Lower lobe of right lung (tissue), 2 donors: ENCODE data around the gene NKAIN1. TPM values are rescaled to one million over a fixed set of nuclear protein-coding genes. Genes with fewer than 3 reads are reported as not detected.
"Not testable (repeated sequence)": the region's sequence is repeated elsewhere in the genome, so short reads cannot be mapped to it uniquely, and the experiment has no call there.

Experiments used
- ATAC-seq, 2 donors: fragments of 200-7000 bp; cut with Tn5 transposase; one replicate each; pipeline ENCODE4 v1.9.1; 2020 to 2022; ENCODE audit warnings: mild to moderate bottlenecking in 2 of 2, moderate library complexity in 2 of 2
- DNase-seq: peaks from one replicate; pipeline ENCODE4 v3.0.0-alpha.2; 2020
- H3K27ac ChIP-seq: fragments of 200-600 bp; one replicate; pipeline ENCODE4 v1.8.0; 2022
- H3K27me3 ChIP-seq: fragments of 200-600 bp; one replicate; pipeline ENCODE4 v1.8.0; 2022; ENCODE audit warnings: low read depth
- H3K36me3 ChIP-seq: fragments of 200-600 bp; one replicate; pipeline ENCODE4 v1.8.0; 2022; ENCODE audit warnings: mild to moderate bottlenecking
- H3K4me1 ChIP-seq: fragments of 200-600 bp; one replicate; pipeline ENCODE4 v1.8.0; 2022
- H3K4me3 ChIP-seq: fragments of 200-600 bp; one replicate; pipeline ENCODE4 v1.8.0; 2022; ENCODE audit warnings: mild to moderate bottlenecking
- H3K9me3 ChIP-seq: fragments of 200-600 bp; one replicate; pipeline ENCODE4 v1.8.0; 2022
- intact Hi-C: fragments of 100-400 bp; cut with DNase I; formaldehyde crosslinking; loops from one replicate; pipeline ENCODE4 v1.11.0; 2022
- total RNA-seq: library from RNA; stranded (reverse); fragmentation: NEBNext Ultra II Directional; extraction: Animal tissue kit (Norgen Biotek cat#: 25700); gene quantifications from one replicate; pipeline ENCODE4 v1.2.1, GENCODE V29; 2021
- TF ChIP-seq, protein P1 (sequence below): fragments of 200-600 bp; IDR thresholded peaks from one replicate; pipeline ENCODE4 v1.8.0; 2022; ENCODE audit warnings: antibody characterized with exemption, mild to moderate bottlenecking
- donor health status: DM: no; HTN: yes; CAD: no; lungs with severe emphysema.

NKAIN1 gene
- total RNA-seq, 1 donor from 2014 or later = not detected

DNA sequence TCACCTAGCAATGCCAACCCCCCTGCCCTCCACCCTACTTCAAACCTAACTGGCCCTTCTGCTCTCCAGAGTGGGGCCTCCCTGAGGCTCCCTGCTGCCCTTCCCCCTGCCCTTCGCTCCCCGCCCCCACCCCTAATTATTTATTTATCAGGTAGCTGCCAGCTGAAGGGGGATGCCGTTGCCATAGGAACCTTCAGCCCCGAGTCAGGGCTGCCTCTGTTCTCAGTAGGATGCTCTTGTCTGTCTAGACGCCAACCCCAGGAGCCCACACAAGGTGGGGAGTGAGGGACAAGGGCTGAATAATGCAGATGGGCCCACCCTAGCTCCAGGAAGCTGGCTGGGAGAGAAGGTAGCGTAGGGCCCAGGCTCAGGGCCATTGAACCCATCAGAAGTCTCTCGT lies 41.1 kb downstream of the NKAIN1 start:
- Histone ChIP-seq H3K27ac (no peak overlapping the region), H3K27me3 (no peaks in the 10 kb centered on the region), H3K9me3 (no peaks in the 10 kb centered on the region), H3K4me3 (no peak overlapping the region), H3K4me1 (no peaks in the 10 kb centered on the region), H3K36me3 (no peaks in the 10 kb centered on the region)
- ATAC-seq = no peak
- no peak for DNase-seq
- intact Hi-C loops = no loop called here
- TF ChIP-seq, protein P1, sequence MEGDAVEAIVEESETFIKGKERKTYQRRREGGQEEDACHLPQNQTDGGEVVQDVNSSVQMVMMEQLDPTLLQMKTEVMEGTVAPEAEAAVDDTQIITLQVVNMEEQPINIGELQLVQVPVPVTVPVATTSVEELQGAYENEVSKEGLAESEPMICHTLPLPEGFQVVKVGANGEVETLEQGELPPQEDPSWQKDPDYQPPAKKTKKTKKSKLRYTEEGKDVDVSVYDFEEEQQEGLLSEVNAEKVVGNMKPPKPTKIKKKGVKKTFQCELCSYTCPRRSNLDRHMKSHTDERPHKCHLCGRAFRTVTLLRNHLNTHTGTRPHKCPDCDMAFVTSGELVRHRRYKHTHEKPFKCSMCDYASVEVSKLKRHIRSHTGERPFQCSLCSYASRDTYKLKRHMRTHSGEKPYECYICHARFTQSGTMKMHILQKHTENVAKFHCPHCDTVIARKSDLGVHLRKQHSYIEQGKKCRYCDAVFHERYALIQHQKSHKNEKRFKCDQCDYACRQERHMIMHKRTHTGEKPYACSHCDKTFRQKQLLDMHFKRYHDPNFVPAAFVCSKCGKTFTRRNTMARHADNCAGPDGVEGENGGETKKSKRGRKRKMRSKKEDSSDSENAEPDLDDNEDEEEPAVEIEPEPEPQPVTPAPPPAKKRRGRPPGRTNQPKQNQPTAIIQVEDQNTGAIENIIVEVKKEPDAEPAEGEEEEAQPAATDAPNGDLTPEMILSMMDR = no peak

DNA sequence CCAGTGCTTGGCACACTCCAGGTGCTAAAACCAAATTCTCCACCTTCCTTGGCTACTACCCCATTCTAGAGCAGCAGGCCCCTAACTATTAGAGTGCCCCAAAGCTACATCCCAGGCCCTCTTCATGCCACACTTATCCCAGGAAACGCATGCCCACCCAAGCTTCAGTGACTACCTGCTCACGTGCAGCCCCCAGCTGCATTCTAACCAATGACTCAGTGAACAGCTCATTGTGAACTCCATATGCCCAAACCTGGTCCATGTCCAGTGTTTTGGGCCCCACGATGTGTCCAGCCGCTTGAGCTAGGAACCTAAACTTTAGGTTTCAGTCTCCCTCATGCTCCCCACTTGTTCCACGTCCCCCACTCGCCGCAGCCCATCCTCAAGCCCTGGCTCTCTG lies 41.5 kb downstream of the NKAIN1 start:
- Histone ChIP-seq H3K27ac (no peak overlapping the region), H3K27me3 (no peaks in the 10 kb centered on the region), H3K4me1 (no peaks in the 10 kb centered on the region), H3K36me3 (no peaks in the 10 kb centered on the region), H3K4me3 (no peak overlapping the region), H3K9me3 (no peaks in the 10 kb centered on the region)
- intact Hi-C loops = no loop called here
- no peak for ATAC-seq
- DNase-seq = no peak
- TF ChIP-seq, protein P1 = no peak

DNA sequence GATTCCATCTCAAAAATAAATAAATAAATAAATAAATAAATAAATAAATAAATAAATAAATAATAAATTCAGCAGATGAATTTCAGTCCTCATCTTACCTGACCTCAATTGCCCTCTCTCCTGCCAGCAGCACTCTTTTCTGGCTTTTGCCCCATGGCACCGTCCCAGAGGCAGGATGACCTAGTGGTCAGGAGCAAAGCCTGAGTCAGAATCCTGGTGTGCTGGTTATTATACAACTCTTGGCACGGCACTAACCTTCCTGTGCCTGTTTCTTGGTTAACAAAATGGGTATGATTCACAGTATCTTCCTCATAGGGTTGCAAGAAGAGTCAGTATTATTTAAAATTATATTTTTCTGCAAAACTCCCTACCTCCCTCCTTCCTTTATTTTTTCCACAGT lies 43.0 kb downstream of the NKAIN1 start:
- TF ChIP-seq, protein P1 = no peak
- ATAC-seq = no peak
- no peak overlapping the region for H3K27ac ChIP-seq
- no peaks in the 10 kb centered on the region for H3K9me3 ChIP-seq
- H3K27me3 ChIP-seq = no peaks in the 10 kb centered on the region
- H3K4me1 ChIP-seq = no peaks in the 10 kb centered on the region
- H3K4me3 ChIP-seq = no peak overlapping the region
- DNase-seq = no peak
- intact Hi-C loops = no loop called here
- H3K36me3 ChIP-seq = no peaks in the 10 kb centered on the region

DNA sequence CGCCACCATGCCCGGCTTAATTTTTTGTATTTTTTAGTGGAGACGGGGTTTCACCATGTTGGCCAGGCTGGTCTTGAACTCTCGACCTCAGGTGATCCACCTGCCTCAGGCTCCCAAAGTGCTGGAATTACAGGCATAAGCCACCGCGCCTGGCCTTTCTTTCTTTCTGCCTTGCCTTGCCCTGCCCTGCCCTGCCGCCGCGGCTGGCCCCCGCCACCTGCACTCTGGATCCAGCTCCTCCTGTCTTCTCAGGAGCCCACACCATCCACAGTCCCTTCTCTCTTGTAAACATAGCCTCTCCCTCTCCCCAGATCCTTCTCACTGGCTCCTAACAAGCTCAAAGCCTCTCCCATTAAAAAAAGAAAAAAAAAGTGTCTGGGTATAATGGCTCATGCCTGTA lies 44.4 kb downstream of the NKAIN1 start:
- H3K9me3 ChIP-seq, DNase-seq, H3K4me3 ChIP-seq, intact Hi-C loops, ATAC-seq, H3K27ac ChIP-seq, H3K36me3 ChIP-seq, H3K4me1 ChIP-seq, H3K27me3 ChIP-seq: not testable (repeated sequence)

DNA sequence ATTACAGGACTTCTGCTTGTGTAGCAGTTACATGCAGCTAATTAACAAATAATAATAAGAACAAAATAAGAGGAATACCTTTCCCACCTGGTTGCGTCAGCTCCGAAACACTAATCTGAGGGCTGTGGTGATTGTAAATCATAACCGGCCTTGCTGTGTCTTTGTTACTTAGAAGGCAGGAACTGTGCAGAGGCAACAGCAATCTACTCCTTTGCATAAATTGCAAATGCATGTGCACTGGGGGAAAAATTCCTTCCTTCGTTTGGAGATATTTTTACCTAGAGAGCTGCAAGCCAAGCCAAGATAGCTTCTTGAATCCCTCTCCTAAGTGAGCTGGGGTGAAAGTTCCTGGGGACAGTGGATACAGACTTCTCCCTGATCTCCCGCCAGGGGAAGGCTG lies 46.0 kb downstream of the NKAIN1 start:
- Histone ChIP-seq H3K9me3 (no peaks in the 10 kb centered on the region), H3K4me1 (no peaks in the 10 kb centered on the region), H3K27me3 (no peaks in the 10 kb centered on the region), H3K4me3 (no peak overlapping the region), H3K36me3 (no peaks in the 10 kb centered on the region), H3K27ac (no peak overlapping the region)
- intact Hi-C loops = no loop called here
- ATAC-seq (no peak), DNase-seq (no peak)
- TF ChIP-seq, protein P1 = no peak

DNA sequence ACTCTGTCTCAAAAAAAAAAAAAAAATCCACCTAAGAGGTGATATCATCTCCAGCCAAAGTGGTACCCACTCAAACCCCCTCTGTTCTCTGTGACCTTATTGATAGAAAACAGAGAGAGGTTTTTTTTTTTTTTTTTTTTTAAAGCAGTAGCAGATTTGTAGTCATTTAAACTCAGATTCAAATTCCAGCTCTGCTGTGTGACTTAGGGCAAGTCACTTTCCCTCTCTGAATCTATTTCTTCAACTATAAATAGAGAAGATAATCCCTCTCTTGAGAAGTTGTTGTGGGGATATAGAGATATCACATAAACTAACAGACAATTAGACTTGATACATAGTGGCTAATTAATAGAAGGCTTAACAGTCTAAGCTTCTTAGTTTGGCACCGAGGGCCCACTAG lies 48.4 kb downstream of the NKAIN1 start:
- H3K27ac ChIP-seq = no peak overlapping the region
- no peaks in the 10 kb centered on the region for H3K27me3 ChIP-seq
- H3K4me1 ChIP-seq = no peaks in the 10 kb centered on the region
- intact Hi-C loops = no loop called here
- DNase-seq = no peak
- H3K9me3 ChIP-seq = no peaks in the 10 kb centered on the region
- ATAC-seq = no peak
- TF ChIP-seq, protein P1 = no peak
- no peaks in the 10 kb centered on the region for H3K36me3 ChIP-seq
- no peak overlapping the region for H3K4me3 ChIP-seq
